A549 (cell line): ENCODE results near the gene PADI2.

Source experiments
- CTCF ChIP-seq: fragments of >200 bp; sonication (Bioruptor Twin); formaldehyde crosslinking; IDR thresholded peaks from 3 replicates; pipeline ENCODE4 v1.5.1; 2016
- EP300 ChIP-seq, 2 experiments: fragments of >200 bp; sonication (Bioruptor Twin); formaldehyde crosslinking; IDR thresholded peaks; 2 replicates in 1 of 2; 3 replicates in 1 of 2; pipeline ENCODE4 v1.6.1; 2016 to 2017
- RNF2 ChIP-seq: fragments of 200-600 bp; sonication (generic); IDR thresholded peaks from 2 replicates; pipeline ENCODE4 v1.6.1; 2016; ENCODE audit warnings: low read depth, mild to moderate bottlenecking, antibody characterized with exemption, moderate library complexity, borderline replicate concordance

GRCh38 chr1:17052641-17053040, 66.6 kb downstream of the PADI2 start:
- TF ChIP-seq EP300 (IDR thresholded peaks at IDR 0.05): no peak
- TF ChIP-seq RNF2: no peak
- TF ChIP-seq CTCF: no peak
